ENCODE measurements around the gene MGST3. TPM values are rescaled to one million over a fixed set of nuclear protein-coding genes. Genes with fewer than 3 reads are reported as not detected.

Gene MGST3
- total and polyA plus RNA-seq, 2 of the 4 experiments (the other 2 are of a cell fraction) = 159 to 213 TPM

- intact Hi-C loops (cut with micrococcal nuclease) = no loop called here
- Histone ChIP-seq H3K9me1 (ENCODE audit: insufficient read depth, low read length) (no peaks in the 10 kb centered on the region; the same call in 1 of the 2 replicates), H2BK5ac (ENCODE audit: low read depth, low read length, poor library complexity, severe bottlenecking) (peak overlapping the region; percentile 16), H3K9ac (ENCODE audit: low read depth, low read length) (no peak overlapping the region), H2AK9ac (replicated peaks; ENCODE audit: low read depth, low read length, poor library complexity) (no peak overlapping the region), H3K23ac (ENCODE audit: low read depth, low read length) (no peak overlapping the region), H2BK15ac (ENCODE audit: low read depth, low read length) (no peak overlapping the region), H2BK20ac (ENCODE audit: low read depth, low read length) (no peak overlapping the region), H3K27ac (ENCODE audit: insufficient read depth, low read length) (no peak overlapping the region), H2AFZ (replicated peaks; ENCODE audit: low read length, poor library complexity) (no peak overlapping the region), H4K20me1 (ENCODE audit: insufficient read depth, low read length) (no peaks in the 10 kb centered on the region), H4K8ac (ENCODE audit: low read depth in 2 of 2, low read length in 2 of 2) (no peak overlapping the region), H3K4me3 (ENCODE audit: insufficient read depth, low read depth, low read length) (no peak overlapping the region), H3K4me1 (ENCODE audit: control insufficient read depth, insufficient read depth, low read length) (no peaks in the 10 kb centered on the region), H3K56ac (ENCODE audit: extremely low read depth, insufficient read depth, low read length) (no peak overlapping the region), H3K14ac (replicated peaks; ENCODE audit: low read depth, low read length) (no peak overlapping the region), H2AK5ac (ENCODE audit: low read depth, low read length) (no peak overlapping the region), H3K4me2 (ENCODE audit: low read depth, low read length) (no peak overlapping the region), H3K27me3 (ENCODE audit: control insufficient read depth, insufficient read depth, low read length) (no peaks in the 10 kb centered on the region), H4K5ac (ENCODE audit: low read depth, low read length) (no peak overlapping the region), H3K79me1 (ENCODE audit: low read depth in 1 of 2, low read length in 2 of 2) (peaks cover 13 to 15% of the 10 kb centered on the region in 2 experiments), H2BK120ac (ENCODE audit: low read depth, low read length) (no peak overlapping the region), H3K4ac (ENCODE audit: low read depth, low read length) (no peak overlapping the region), H4K91ac (ENCODE audit: insufficient read depth, low read depth, low read length) (no peak overlapping the region), H3K36me3 (ENCODE audit: control insufficient read depth, insufficient read depth, low read length) (peaks cover 28% of the 10 kb centered on the region), H3K18ac (ENCODE audit: low read depth, low read length) (no peak overlapping the region), H3K9me3 (ENCODE audit: control insufficient read depth, insufficient read depth, low read length) (no peaks in the 10 kb centered on the region)
- WGBS, 2 experiments (ENCODE audit: extremely low coverage in 2 of 2, insufficient read length in 1 of 2) = no CpG with 5 or more reads among the region's 1 CpG
- DNase-seq = no peak
- no peak for ATAC-seq (ENCODE audit: low read depth)
- TF ChIP-seq NFE2L2 (IDR thresholded peaks at IDR 0.05; ENCODE audit: low read depth, low read length) (no peak), ELK1 (IDR thresholded peaks at IDR 0.05; ENCODE audit: borderline replicate concordance, low read depth, low read length) (no peak), RCOR1 (IDR thresholded peaks at IDR 0.05; ENCODE audit: insufficient replicate concordance, low read length) (no peak), CTCF (conservative IDR thresholded peaks at IDR 0.05; ENCODE audit: low read depth, low read length) (no peak), RAD21 (IDR thresholded peaks at IDR 0.05; ENCODE audit: low read length) (no peak), MXI1 (IDR thresholded peaks at IDR 0.05; ENCODE audit: borderline replicate concordance, low read depth, low read length) (no peak), MAFK (IDR thresholded peaks at IDR 0.05; ENCODE audit: low read depth, low read length) (no peak), MAZ (IDR thresholded peaks at IDR 0.05; ENCODE audit: borderline replicate concordance, low read depth, low read length) (no peak), USF2 (IDR thresholded peaks at IDR 0.05; ENCODE audit: low read depth, low read length) (no peak), CEBPB (IDR thresholded peaks at IDR 0.05; ENCODE audit: low read depth, low read length) (no peak), BHLHE40 (IDR thresholded peaks at IDR 0.05; ENCODE audit: low read depth, low read length) (no peak), SMC3 (IDR thresholded peaks at IDR 0.05; ENCODE audit: low read depth, low read length) (no peak), CHD1 (IDR thresholded peaks at IDR 0.05; ENCODE audit: low read depth, low read length) (no peak), RFX5 (IDR thresholded peaks at IDR 0.05; ENCODE audit: low read depth, low read length) (no peak), FOS (IDR thresholded peaks at IDR 0.05; ENCODE audit: low read depth, low read length) (no peak), POLR2A (IDR thresholded peaks at IDR 0.05; ENCODE audit: low read depth, low read length) (no peak)
- in situ Hi-C loops (cut with MboI; ENCODE audit: low sequenced_read_pairs) = no loop called here
- no TSS peak for BruUV-seq (replicated peaks)
- POLR2A ChIA-PET (ENCODE audit: unreplicated experiment) = no interaction called here
- dilution Hi-C loops (cut with HindIII; ENCODE audit: low sequenced_read_pairs, unreplicated experiment) = no loop called here
- CTCF ChIA-PET = interaction anchor here (0.5 kb wide), 1 partner anchor 19 kb away, joined by 3 read pairs; no protein-coding TSS in a partner anchor
These were observed 44.8 kb downstream of the MGST3 start for GRCh38 chr1:165675794-165676193.
